ENCODE data around the gene LY6G5C. TPM values are rescaled to one million over a fixed set of nuclear protein-coding genes. Genes with fewer than 3 reads are reported as not detected.

Gene LY6G5C
- total and polyA plus RNA-seq, 2 of the 13 experiments (the other 11 are each of a cell fraction or from before 2014, with no cell fraction given): 0.33 to 0.55 TPM

DNA sequence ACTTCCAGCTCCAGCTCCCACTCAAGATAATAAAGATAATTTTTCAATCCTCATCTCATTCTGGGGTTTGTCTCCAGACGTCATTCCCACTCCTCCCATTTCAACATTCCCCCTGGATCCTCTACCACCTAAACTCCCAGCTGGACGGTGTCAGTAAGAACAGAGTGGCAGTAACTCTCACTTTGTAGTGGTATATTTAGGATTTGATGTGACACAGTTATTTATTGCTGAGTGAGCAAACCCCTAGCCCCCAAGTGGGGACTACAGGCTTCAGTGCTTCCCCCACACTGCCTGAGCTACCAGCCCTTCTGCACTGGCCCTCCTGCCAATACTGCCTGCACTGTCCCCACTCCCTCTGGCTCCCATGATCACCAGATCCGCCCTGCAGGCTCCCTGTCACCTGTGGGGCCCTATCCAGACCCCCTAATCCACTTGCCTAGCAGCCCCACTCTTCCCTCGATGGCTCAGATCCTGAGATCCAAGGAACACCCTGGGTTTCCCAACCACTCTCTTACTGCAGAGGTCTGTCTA, 22.6 kb downstream of the LY6G5C start (continued):
- TF ChIP-seq, protein P1, sequence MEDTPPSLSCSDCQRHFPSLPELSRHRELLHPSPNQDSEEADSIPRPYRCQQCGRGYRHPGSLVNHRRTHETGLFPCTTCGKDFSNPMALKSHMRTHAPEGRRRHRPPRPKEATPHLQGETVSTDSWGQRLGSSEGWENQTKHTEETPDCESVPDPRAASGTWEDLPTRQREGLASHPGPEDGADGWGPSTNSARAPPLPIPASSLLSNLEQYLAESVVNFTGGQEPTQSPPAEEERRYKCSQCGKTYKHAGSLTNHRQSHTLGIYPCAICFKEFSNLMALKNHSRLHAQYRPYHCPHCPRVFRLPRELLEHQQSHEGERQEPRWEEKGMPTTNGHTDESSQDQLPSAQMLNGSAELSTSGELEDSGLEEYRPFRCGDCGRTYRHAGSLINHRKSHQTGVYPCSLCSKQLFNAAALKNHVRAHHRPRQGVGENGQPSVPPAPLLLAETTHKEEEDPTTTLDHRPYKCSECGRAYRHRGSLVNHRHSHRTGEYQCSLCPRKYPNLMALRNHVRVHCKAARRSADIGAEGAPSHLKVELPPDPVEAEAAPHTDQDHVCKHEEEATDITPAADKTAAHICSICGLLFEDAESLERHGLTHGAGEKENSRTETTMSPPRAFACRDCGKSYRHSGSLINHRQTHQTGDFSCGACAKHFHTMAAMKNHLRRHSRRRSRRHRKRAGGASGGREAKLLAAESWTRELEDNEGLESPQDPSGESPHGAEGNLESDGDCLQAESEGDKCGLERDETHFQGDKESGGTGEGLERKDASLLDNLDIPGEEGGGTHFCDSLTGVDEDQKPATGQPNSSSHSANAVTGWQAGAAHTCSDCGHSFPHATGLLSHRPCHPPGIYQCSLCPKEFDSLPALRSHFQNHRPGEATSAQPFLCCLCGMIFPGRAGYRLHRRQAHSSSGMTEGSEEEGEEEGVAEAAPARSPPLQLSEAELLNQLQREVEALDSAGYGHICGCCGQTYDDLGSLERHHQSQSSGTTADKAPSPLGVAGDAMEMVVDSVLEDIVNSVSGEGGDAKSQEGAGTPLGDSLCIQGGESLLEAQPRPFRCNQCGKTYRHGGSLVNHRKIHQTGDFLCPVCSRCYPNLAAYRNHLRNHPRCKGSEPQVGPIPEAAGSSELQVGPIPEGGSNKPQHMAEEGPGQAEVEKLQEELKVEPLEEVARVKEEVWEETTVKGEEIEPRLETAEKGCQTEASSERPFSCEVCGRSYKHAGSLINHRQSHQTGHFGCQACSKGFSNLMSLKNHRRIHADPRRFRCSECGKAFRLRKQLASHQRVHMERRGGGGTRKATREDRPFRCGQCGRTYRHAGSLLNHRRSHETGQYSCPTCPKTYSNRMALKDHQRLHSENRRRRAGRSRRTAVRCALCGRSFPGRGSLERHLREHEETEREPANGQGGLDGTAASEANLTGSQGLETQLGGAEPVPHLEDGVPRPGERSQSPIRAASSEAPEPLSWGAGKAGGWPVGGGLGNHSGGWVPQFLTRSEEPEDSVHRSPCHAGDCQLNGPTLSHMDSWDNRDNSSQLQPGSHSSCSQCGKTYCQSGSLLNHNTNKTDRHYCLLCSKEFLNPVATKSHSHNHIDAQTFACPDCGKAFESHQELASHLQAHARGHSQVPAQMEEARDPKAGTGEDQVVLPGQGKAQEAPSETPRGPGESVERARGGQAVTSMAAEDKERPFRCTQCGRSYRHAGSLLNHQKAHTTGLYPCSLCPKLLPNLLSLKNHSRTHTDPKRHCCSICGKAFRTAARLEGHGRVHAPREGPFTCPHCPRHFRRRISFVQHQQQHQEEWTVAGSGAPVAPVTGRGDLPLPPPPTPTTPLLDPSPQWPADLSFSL (CRISPR knock-in tag; IDR thresholded peaks at IDR 0.05): no peak
- TF ChIP-seq SIN3B (IDR thresholded peaks at IDR 0.05; ENCODE audit: low read length) (no peak), MAFF (IDR thresholded peaks at IDR 0.05; ENCODE audit: low read depth, low read length) (peak; percentile 76), PTBP1 (IDR thresholded peaks at IDR 0.05; ENCODE audit: low read depth, low read length, poor library complexity, severe bottlenecking) (no peak), ERF (CRISPR knock-in tag; IDR thresholded peaks at IDR 0.05) (0 out of 2 replicates have a peak, but pooled peaks have one; percentile 39), RBM22 (optimal IDR thresholded peaks at IDR 0.05; ENCODE audit: low read length) (peak; percentile 18), ZNF883 (CRISPR knock-in tag; IDR thresholded peaks at IDR 0.05; ENCODE audit: not compliant biosample characterization) (no peak), ZNF451 (CRISPR knock-in tag; IDR thresholded peaks at IDR 0.05) (no peak), ZNF619 (CRISPR knock-in tag; IDR thresholded peaks at IDR 0.05) (no peak), BRCA1 (CRISPR knock-in tag; IDR thresholded peaks at IDR 0.05) (no peak), AHR (CRISPR knock-in tag; IDR thresholded peaks at IDR 0.05) (no peak), ZC3H13 (CRISPR knock-in tag; IDR thresholded peaks at IDR 0.05) (peak; percentile 59; the same call in 1 of the 2 replicates), ADNP (CRISPR knock-in tag; IDR thresholded peaks at IDR 0.05) (no peak), NPAS2 (CRISPR knock-in tag; IDR thresholded peaks at IDR 0.05; ENCODE audit: borderline replicate concordance) (no peak)
- TF ChIP-seq, protein P2, sequence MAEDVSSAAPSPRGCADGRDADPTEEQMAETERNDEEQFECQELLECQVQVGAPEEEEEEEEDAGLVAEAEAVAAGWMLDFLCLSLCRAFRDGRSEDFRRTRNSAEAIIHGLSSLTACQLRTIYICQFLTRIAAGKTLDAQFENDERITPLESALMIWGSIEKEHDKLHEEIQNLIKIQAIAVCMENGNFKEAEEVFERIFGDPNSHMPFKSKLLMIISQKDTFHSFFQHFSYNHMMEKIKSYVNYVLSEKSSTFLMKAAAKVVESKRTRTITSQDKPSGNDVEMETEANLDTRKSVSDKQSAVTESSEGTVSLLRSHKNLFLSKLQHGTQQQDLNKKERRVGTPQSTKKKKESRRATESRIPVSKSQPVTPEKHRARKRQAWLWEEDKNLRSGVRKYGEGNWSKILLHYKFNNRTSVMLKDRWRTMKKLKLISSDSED (CRISPR knock-in tag; IDR thresholded peaks at IDR 0.05): no peak
- TF ChIP-seq, protein P3, sequence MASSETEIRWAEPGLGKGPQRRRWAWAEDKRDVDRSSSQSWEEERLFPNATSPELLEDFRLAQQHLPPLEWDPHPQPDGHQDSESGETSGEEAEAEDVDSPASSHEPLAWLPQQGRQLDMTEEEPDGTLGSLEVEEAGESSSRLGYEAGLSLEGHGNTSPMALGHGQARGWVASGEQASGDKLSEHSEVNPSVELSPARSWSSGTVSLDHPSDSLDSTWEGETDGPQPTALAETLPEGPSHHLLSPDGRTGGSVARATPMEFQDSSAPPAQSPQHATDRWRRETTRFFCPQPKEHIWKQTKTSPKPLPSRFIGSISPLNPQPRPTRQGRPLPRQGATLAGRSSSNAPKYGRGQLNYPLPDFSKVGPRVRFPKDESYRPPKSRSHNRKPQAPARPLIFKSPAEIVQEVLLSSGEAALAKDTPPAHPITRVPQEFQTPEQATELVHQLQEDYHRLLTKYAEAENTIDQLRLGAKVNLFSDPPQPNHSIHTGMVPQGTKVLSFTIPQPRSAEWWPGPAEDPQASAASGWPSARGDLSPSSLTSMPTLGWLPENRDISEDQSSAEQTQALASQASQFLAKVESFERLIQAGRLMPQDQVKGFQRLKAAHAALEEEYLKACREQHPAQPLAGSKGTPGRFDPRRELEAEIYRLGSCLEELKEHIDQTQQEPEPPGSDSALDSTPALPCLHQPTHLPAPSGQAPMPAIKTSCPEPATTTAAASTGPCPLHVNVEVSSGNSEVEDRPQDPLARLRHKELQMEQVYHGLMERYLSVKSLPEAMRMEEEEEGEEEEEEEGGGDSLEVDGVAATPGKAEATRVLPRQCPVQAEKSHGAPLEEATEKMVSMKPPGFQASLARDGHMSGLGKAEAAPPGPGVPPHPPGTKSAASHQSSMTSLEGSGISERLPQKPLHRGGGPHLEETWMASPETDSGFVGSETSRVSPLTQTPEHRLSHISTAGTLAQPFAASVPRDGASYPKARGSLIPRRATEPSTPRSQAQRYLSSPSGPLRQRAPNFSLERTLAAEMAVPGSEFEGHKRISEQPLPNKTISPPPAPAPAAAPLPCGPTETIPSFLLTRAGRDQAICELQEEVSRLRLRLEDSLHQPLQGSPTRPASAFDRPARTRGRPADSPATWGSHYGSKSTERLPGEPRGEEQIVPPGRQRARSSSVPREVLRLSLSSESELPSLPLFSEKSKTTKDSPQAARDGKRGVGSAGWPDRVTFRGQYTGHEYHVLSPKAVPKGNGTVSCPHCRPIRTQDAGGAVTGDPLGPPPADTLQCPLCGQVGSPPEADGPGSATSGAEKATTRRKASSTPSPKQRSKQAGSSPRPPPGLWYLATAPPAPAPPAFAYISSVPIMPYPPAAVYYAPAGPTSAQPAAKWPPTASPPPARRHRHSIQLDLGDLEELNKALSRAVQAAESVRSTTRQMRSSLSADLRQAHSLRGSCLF (CRISPR knock-in tag; IDR thresholded peaks at IDR 0.05; ENCODE audit: borderline replicate concordance): 0 out of 2 replicates have a peak, but pooled peaks have one; percentile 37
